Measurements from ENCODE around the gene LARP1.

Gene LARP1

DNA sequence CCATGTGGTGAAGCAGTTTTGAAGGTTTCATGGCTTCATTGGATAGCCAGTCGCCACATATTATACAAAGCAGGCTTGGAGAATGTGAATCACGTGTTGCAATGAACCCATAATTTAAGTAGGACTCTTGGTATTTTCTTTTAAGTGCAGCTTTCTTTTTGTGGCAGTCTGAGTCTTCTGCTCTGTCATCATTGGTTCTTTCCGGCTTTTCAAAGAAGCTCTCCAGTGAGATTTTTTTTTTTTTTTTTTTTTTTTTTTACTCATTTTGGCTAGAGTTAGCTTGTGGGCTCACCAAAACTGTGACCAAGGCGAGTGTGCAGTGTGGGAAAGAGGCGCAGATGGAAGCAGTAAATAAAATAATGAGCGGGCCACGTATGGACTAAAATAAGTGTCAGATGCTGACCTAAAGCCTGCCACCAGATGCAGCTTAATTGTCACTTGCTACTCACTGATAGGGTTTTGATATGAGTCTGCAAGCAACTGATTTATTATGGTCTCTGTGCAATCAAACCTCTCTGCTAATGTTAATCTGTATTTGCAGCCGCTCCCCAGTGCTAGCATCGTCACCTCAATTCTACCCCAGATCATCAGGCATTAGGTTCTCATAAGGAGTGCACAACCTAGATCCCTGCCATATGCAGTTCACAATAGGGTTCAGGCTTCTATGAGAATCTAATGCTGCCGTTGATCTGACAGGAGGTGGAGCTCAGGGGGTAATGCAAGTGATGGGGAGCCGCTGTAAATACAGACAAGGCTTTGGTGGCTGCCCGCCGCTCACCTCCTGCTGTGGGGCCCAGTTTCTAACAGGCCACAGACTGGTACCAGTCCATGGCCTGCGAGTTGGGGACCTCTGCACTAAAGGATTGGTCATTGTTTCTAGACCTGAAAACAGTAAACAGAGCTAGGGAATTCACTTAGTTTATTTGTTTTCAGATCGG is 45.5 kb upstream of the LARP1 start:
- Histone ChIP-seq H3K27ac (no peak overlapping the region), H3K27me3 (replicated peaks) (no peaks in the 10 kb centered on the region), H3K36me3 (replicated peaks) (no peaks in the 10 kb centered on the region), H3K4me3 (ENCODE audit: low read depth, low read length) (no peak overlapping the region)
- DNase-seq = no peak
- in situ Hi-C loops (cut with HindIII; ENCODE audit: low pct_ligation_motif_present, low sequenced_read_pairs) = no loop called here
- TF ChIP-seq, protein P1, sequence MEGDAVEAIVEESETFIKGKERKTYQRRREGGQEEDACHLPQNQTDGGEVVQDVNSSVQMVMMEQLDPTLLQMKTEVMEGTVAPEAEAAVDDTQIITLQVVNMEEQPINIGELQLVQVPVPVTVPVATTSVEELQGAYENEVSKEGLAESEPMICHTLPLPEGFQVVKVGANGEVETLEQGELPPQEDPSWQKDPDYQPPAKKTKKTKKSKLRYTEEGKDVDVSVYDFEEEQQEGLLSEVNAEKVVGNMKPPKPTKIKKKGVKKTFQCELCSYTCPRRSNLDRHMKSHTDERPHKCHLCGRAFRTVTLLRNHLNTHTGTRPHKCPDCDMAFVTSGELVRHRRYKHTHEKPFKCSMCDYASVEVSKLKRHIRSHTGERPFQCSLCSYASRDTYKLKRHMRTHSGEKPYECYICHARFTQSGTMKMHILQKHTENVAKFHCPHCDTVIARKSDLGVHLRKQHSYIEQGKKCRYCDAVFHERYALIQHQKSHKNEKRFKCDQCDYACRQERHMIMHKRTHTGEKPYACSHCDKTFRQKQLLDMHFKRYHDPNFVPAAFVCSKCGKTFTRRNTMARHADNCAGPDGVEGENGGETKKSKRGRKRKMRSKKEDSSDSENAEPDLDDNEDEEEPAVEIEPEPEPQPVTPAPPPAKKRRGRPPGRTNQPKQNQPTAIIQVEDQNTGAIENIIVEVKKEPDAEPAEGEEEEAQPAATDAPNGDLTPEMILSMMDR (IDR thresholded peaks at IDR 0.05; ENCODE audit: low read depth, low read length, missing control alignments) = no peak

DNA sequence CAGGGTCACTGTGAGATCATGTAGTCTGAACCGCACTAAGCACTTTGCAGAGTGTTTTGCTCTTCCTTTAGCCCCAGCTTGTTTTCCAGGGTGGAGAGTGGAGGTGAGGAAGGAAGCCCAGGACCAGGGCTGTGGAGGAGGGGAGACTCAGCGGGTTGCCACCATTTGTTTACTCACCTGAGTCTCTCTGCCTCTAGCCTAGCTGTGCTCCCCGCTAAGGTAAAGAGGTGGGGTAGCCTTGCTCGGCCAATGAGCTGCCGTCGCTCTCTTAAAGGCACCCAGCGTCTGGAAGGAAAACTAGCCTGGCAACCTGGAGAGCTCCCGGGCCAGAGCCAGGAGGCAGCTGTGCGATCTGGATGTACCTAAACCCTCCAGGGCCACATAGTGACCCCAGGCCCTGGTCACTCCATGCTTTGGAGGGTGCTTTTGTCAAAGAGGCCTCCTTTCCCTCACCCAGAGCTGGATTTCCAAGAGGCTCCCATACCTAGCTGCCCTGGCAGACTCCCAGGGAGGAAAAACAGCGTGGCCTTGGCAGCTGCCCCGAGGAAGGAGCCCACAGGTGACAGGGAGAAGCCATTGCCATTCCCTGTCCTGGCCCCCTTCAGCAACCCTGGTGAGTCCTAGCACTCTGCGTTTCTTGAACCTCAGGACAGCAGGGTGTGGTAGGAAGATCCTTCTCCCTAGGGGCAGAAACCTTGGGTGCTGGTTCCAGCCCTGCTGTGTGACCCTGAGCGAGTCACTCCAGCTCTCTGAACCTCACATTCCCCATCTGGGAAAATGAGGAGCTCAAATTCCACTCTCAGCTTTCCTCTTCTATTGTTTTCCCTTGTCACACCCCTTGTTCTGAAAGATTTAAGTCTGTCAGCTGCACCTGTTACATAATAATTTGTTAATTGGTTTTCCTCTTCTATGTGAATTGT is 42.4 kb upstream of the LARP1 start:
- in situ Hi-C loops (cut with HindIII; ENCODE audit: low pct_ligation_motif_present, low sequenced_read_pairs) = no loop called here
- Histone ChIP-seq H3K4me3 (ENCODE audit: low read depth, low read length) (no peak overlapping the region), H3K36me3 (replicated peaks) (no peaks in the 10 kb centered on the region), H3K27me3 (replicated peaks) (no peaks in the 10 kb centered on the region), H3K27ac (no peak overlapping the region)
- DNase-seq = no peak
- TF ChIP-seq, protein P1 (IDR thresholded peaks at IDR 0.05; ENCODE audit: low read depth, low read length, missing control alignments) = no peak

DNA sequence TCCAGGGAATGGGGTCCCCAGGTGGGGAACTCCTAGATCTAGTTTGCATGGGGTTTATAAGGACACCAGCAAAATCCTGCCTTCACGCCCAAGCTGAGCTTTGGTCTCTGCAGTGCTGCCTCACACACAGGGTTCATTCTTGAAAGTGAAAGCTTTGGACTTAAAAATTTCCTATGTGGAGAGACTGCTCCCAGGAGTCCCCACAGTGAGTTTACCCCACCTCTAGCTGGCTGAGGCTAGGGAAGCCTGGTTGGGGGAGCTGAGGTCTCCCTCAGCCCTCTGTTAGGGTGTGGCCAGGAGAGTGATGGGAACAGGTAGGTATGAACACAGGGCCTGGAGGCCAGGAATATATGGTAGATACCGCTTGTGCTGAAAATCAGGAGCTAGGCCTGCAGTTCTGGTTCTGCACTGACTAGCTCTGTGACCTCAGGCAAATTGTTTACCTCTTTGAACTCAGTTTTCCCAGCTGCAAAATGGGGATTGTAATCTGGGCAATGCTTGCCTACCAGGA is 41.5 kb upstream of the LARP1 start:
- no peaks in the 10 kb centered on the region for H3K36me3 ChIP-seq (replicated peaks)
- TF ChIP-seq, protein P1 (IDR thresholded peaks at IDR 0.05; ENCODE audit: low read depth, low read length, missing control alignments) = no peak
- no peak overlapping the region for H3K27ac ChIP-seq
- in situ Hi-C loops (cut with HindIII; ENCODE audit: low pct_ligation_motif_present, low sequenced_read_pairs) = no loop called here
- no peak overlapping the region for H3K4me3 ChIP-seq (ENCODE audit: low read depth, low read length)
- H3K27me3 ChIP-seq (replicated peaks) = no peaks in the 10 kb centered on the region
- DNase-seq = no peak

DNA sequence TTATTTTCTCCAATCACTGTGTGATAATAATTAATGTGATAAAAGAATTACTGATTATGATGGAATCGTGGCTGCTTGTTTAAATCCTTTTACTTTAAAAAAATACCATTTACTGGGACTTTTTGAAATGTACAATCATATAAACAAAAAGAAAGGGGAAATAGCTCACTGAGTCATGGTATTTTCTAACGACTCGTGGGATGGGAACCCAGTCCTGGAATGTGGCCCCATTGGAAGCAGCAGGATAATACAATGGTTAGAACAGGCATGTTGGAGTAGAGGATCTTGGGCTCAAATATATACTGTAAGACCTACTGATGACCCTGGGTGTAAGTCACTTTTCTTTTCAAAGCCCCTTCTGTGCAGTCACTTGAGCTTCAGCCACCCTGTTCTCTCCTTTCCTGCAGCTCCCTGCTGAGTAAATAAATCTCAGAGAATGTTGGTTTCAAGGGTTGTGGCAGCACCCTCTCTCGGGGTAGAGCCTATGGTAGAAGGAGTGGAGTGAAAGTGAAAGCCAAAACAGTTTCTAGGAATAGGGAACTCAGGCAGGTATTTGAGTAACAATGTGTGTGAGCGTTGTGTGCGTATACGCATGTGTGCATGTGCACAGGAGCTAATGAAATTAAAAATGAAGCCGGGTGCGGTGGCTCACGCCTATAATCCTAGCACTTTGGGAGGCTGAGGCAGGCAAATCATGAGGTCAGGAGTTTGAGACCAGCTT is 40.8 kb upstream of the LARP1 start:
- Histone ChIP-seq H3K36me3 (replicated peaks) (no peaks in the 10 kb centered on the region), H3K27me3 (replicated peaks) (no peaks in the 10 kb centered on the region), H3K27ac (no peak overlapping the region), H3K4me3 (ENCODE audit: low read depth, low read length) (no peak overlapping the region)
- in situ Hi-C loops (cut with HindIII; ENCODE audit: low pct_ligation_motif_present, low sequenced_read_pairs) = no loop called here
- peak; percentile 37 for DNase-seq
- TF ChIP-seq, protein P1 (IDR thresholded peaks at IDR 0.05; ENCODE audit: low read depth, low read length, missing control alignments) = no peak

DNA sequence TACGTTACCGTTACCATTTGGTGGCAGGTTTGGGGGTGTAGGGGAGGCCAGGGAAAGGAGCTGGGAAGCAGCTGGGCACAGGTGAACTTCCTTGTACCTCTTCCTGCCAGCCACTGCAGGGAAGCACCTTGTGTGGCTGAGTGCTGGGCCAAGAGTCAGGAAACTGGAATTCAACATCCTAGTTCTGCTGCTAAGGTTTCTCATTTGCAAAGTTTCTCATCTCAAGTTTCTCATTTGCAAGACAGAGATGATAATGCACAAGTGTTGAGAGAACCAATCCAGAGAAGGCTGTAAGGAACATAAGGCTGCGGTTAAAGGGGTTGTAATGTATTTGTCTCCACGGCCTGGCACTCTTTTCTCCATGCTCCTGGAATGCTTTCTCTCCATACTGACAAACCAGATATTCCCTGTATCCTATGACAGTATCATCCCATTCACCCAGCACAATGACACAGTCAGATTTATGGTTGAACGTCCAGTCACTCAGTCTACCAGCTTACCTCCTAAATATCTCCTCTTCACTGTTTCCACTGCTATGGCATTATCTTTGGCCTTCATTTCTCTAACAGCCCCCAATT is 33.6 kb upstream of the LARP1 start:
- TF ChIP-seq, protein P1 (IDR thresholded peaks at IDR 0.05; ENCODE audit: low read depth, low read length, missing control alignments) = no peak
- Histone ChIP-seq H3K36me3 (replicated peaks) (no peaks in the 10 kb centered on the region), H3K27me3 (replicated peaks) (no peaks in the 10 kb centered on the region), H3K27ac (no peak overlapping the region), H3K4me3 (ENCODE audit: low read depth, low read length) (no peak overlapping the region)
- in situ Hi-C loops (cut with HindIII; ENCODE audit: low pct_ligation_motif_present, low sequenced_read_pairs) = no loop called here
- DNase-seq = no peak
